Astrocyte (in vitro differentiated cells and primary cell): ENCODE data around the gene RAB6B. TPM values are rescaled to one million over a fixed set of nuclear protein-coding genes. Genes with fewer than 3 reads are reported as not detected.
"Not testable (repeated sequence)": the region's sequence is repeated elsewhere in the genome, so short reads cannot be mapped to it uniquely, and the experiment has no call there.

ENCODE experiments used
- DNase-seq: peaks from one replicate; pipeline ENCODE4 v3.0.0-alpha.2; 2010; ENCODE audit warnings: low read depth
- FAIRE-seq: peaks from 2 replicates; lab custom pipeline; 2011; peaks lifted over from hg19 to GRCh38; lab: Jason Lieb, UNC
- H2AFZ ChIP-seq: 2 replicates; pipeline ENCODE4 v1.6.0; 2012; ENCODE audit warnings: low read depth, low read length, inconsistent platforms
- H3K27ac ChIP-seq: 2 replicates; pipeline ENCODE4 v1.5.1; 2011; ENCODE audit warnings: low read depth, low read length, inconsistent platforms
- H3K27me3 ChIP-seq: 2 replicates; pipeline ENCODE4 v1.6.0; 2011; ENCODE audit warnings: low read length, inconsistent platforms; ENCODE audit not compliant: insufficient read depth
- H3K36me3 ChIP-seq: 2 replicates; pipeline ENCODE4 v1.5.1; 2011; ENCODE audit warnings: low read length, inconsistent platforms; ENCODE audit not compliant: insufficient read depth
- H3K4me1 ChIP-seq: 2 replicates; pipeline ENCODE4 v1.5.1; 2011; ENCODE audit warnings: low read length, inconsistent platforms; ENCODE audit not compliant: insufficient read depth
- H3K4me2 ChIP-seq: 2 replicates; pipeline ENCODE4 v1.6.0; 2012; ENCODE audit warnings: low read length, inconsistent platforms
- H3K4me3 ChIP-seq: 2 replicates; pipeline ENCODE4 v1.5.1; 2011; ENCODE audit warnings: low read depth, mild to moderate bottlenecking, low read length, inconsistent platforms; ENCODE audit not compliant: insufficient read depth
- H3K79me2 ChIP-seq: 2 replicates; pipeline ENCODE4 v1.6.0; 2012; ENCODE audit warnings: mild to moderate bottlenecking, low read length, inconsistent platforms; ENCODE audit not compliant: insufficient read depth
- H3K9ac ChIP-seq: 2 replicates; pipeline ENCODE4 v1.6.0; 2012; ENCODE audit warnings: mild to moderate bottlenecking, low read length, inconsistent platforms
- H3K9me3 ChIP-seq: 2 replicates; pipeline ENCODE4 v1.5.1; 2012; ENCODE audit warnings: low read depth, mild to moderate bottlenecking, low read length, inconsistent platforms; ENCODE audit not compliant: insufficient read depth
- H4K20me1 ChIP-seq: 2 replicates; pipeline ENCODE4 v1.6.0; 2012; ENCODE audit warnings: low read length, inconsistent platforms; ENCODE audit not compliant: insufficient read depth
- H3K27ac Mint-ChIP-seq: one replicate; pipeline ENCODE4 v1.8.0; 2021; ENCODE audit warnings: mild to moderate bottlenecking, mixed read lengths; ENCODE audit not compliant: unreplicated experiment
- H3K27me3 Mint-ChIP-seq: one replicate; pipeline ENCODE4 v1.8.0; 2021; ENCODE audit warnings: low read depth, mixed read lengths; ENCODE audit not compliant: unreplicated experiment
- H3K36me3 Mint-ChIP-seq: one replicate; pipeline ENCODE4 v1.8.0; 2021; ENCODE audit warnings: low read depth, mixed read lengths; ENCODE audit not compliant: unreplicated experiment
- H3K4me1 Mint-ChIP-seq: one replicate; pipeline ENCODE4 v1.8.0; 2021; ENCODE audit warnings: low read depth, mixed read lengths; ENCODE audit not compliant: unreplicated experiment
- H3K4me3 Mint-ChIP-seq: one replicate; pipeline ENCODE4 v1.8.0; 2021; ENCODE audit warnings: mild to moderate bottlenecking, moderate library complexity, mixed read lengths; ENCODE audit not compliant: unreplicated experiment
- H3K9me3 Mint-ChIP-seq: one replicate; pipeline ENCODE4 v1.8.0; 2021; ENCODE audit warnings: mild to moderate bottlenecking, mixed read lengths; ENCODE audit not compliant: unreplicated experiment
- CTCF ChIP-seq: IDR thresholded peaks from 2 replicates; pipeline ENCODE4 v1.5.1; 2011; ENCODE audit warnings: low read depth, mild to moderate bottlenecking, inconsistent platforms, low read length, moderate library complexity; ENCODE audit not compliant: insufficient read depth
- EZH2 ChIP-seq: IDR thresholded peaks from 2 replicates; pipeline ENCODE4 v1.6.1; 2012; ENCODE audit warnings: mild to moderate bottlenecking, low read length, inconsistent platforms; ENCODE audit not compliant: insufficient read depth
- total RNA-seq: library from RNA; stranded (reverse); gene quantifications from 2 replicates; pipeline ENCODE4 v1.2.1, GENCODE V29; 2021

RAB6B gene
- total RNA-seq, 1 donor from 2014 or later, result 61.8 TPM

GRCh38 chr3:133783762-133784161, 111.9 kb downstream of the RAB6B start:
- Histone ChIP-seq H3K9ac (no peak overlapping the region), H3K4me3 (no peak overlapping the region), H3K79me2 (no peaks in the 10 kb centered on the region), H3K36me3 (no peaks in the 10 kb centered on the region), H3K27ac (no peak overlapping the region), H2AFZ (no peak overlapping the region), H3K9me3 (peaks cover 3% of the 10 kb centered on the region), H3K4me2 (no peak overlapping the region), H4K20me1 (no peaks in the 10 kb centered on the region), H3K4me1 (no peaks in the 10 kb centered on the region), H3K27me3 (no peaks in the 10 kb centered on the region)
- TF ChIP-seq CTCF (no peak), EZH2 (no peak)
- no peaks in the 10 kb centered on the region for H3K36me3 Mint-ChIP-seq
- no peaks in the 10 kb centered on the region for H3K4me1 Mint-ChIP-seq
- H3K27me3 Mint-ChIP-seq, result no peaks in the 10 kb centered on the region
- FAIRE-seq (no peak), DNase-seq (no peak)
- no peaks in the 10 kb centered on the region for H3K9me3 Mint-ChIP-seq
- H3K4me3 Mint-ChIP-seq, result no peak overlapping the region
- H3K27ac Mint-ChIP-seq, result no peak overlapping the region

GRCh38 chr3:133782454-133782853, 113.2 kb downstream of the RAB6B start:
- H3K36me3 ChIP-seq, result no peaks in the 10 kb centered on the region
- no peaks in the 10 kb centered on the region for H3K4me1 ChIP-seq
- H3K27me3 ChIP-seq, result no peaks in the 10 kb centered on the region
- H3K79me2 ChIP-seq, result no peaks in the 10 kb centered on the region
- H3K4me1 Mint-ChIP-seq, result no peaks in the 10 kb centered on the region
- H3K9me3 Mint-ChIP-seq, result no peaks in the 10 kb centered on the region
- H3K36me3 Mint-ChIP-seq, result no peaks in the 10 kb centered on the region
- no peak overlapping the region for H3K27ac Mint-ChIP-seq
- FAIRE-seq, result no peak
- no peaks in the 10 kb centered on the region for H3K27me3 Mint-ChIP-seq
- no peak for DNase-seq
- no peak for TF ChIP-seq EZH2
- TF ChIP-seq CTCF, result no peak
- no peak overlapping the region for H3K4me3 ChIP-seq
- no peaks in the 10 kb centered on the region for H4K20me1 ChIP-seq
- peaks cover 3% of the 10 kb centered on the region for H3K9me3 ChIP-seq
- no peak overlapping the region for H3K4me2 ChIP-seq
- H3K9ac ChIP-seq, result no peak overlapping the region
- no peak overlapping the region for H2AFZ ChIP-seq
- H3K4me3 Mint-ChIP-seq, result no peak overlapping the region
- no peak overlapping the region for H3K27ac ChIP-seq

GRCh38 chr3:133781570-133781969, 114.1 kb downstream of the RAB6B start:
- DNase-seq, result no peak
- H3K4me1 Mint-ChIP-seq, result no peaks in the 10 kb centered on the region
- no peaks in the 10 kb centered on the region for H4K20me1 ChIP-seq
- H3K27ac Mint-ChIP-seq, result no peak overlapping the region
- no peak for FAIRE-seq
- no peaks in the 10 kb centered on the region for H3K27me3 Mint-ChIP-seq
- H3K27me3 ChIP-seq, result no peaks in the 10 kb centered on the region
- no peak for TF ChIP-seq EZH2
- no peak for TF ChIP-seq CTCF
- peaks cover 3% of the 10 kb centered on the region for H3K9me3 ChIP-seq
- no peaks in the 10 kb centered on the region for H3K79me2 ChIP-seq
- no peak overlapping the region for H2AFZ ChIP-seq
- no peaks in the 10 kb centered on the region for H3K9me3 Mint-ChIP-seq
- H3K4me1 ChIP-seq, result no peaks in the 10 kb centered on the region
- no peak overlapping the region for H3K4me3 Mint-ChIP-seq
- no peaks in the 10 kb centered on the region for H3K36me3 ChIP-seq
- no peak overlapping the region for H3K9ac ChIP-seq
- H3K4me3 ChIP-seq, result no peak overlapping the region
- H3K36me3 Mint-ChIP-seq, result no peaks in the 10 kb centered on the region
- no peak overlapping the region for H3K27ac ChIP-seq
- no peak overlapping the region for H3K4me2 ChIP-seq

GRCh38 chr3:133780756-133781155, 114.9 kb downstream of the RAB6B start:
- not testable (repeated sequence) for H3K4me1 Mint-ChIP-seq, H3K4me1 ChIP-seq, H3K79me2 ChIP-seq, H3K9me3 ChIP-seq, H3K4me3 ChIP-seq, DNase-seq, H3K4me3 Mint-ChIP-seq, H3K36me3 Mint-ChIP-seq, H3K27me3 Mint-ChIP-seq, H3K4me2 ChIP-seq, H3K36me3 ChIP-seq, H2AFZ ChIP-seq, FAIRE-seq, H3K27ac ChIP-seq, H3K9ac ChIP-seq, H4K20me1 ChIP-seq, H3K27me3 ChIP-seq, H3K9me3 Mint-ChIP-seq, H3K27ac Mint-ChIP-seq
